Ascending aorta (tissue), 2 donors: ENCODE measurements around the gene MAN2A1. TPM values are rescaled to one million over a fixed set of nuclear protein-coding genes. Genes with fewer than 3 reads are reported as not detected.

ENCODE experiments used
- DNase-seq, 2 donors: peaks; one replicate each; pipeline ENCODE4 v3.0.0-alpha.2; 2019; ENCODE audit warnings: low spot score in 2 of 2
- H3K27ac ChIP-seq, 2 donors: fragments of 200-600 bp; sonication (generic); one replicate each; pipeline ENCODE4 v1.5.1; 2016 to 2017; ENCODE audit warnings: mild to moderate bottlenecking in 1 of 2
- H3K27me3 ChIP-seq: fragments of 200-600 bp; sonication (generic); one replicate; pipeline ENCODE4 v1.5.1; 2017
- H3K36me3 ChIP-seq, 2 donors: fragments of 200-600 bp; sonication (generic); one replicate each; pipeline ENCODE4 v1.5.1; 2016
- H3K4me1 ChIP-seq, 2 donors: fragments of 200-600 bp; sonication (generic); one replicate each; pipeline ENCODE4 v1.5.1; 2016 to 2017; ENCODE audit warnings: mild to moderate bottlenecking in 1 of 2
- H3K4me3 ChIP-seq, 2 donors: fragments of 200-600 bp; sonication (generic); one replicate each; pipeline ENCODE4 v1.5.1; 2016 to 2017; ENCODE audit warnings: mild to moderate bottlenecking in 1 of 2
- H3K9me3 ChIP-seq, 2 donors: fragments of 200-600 bp; sonication (generic); one replicate each; pipeline ENCODE4 v1.5.1; 2016
- CTCF ChIP-seq, 3 experiments: fragments of 200-600 bp in 2 of 3; fragments of 450-650 bp in 1 of 3; sonication (generic) in 2 of 3; IDR thresholded peaks; one replicate each; pipeline ENCODE4 v1.5.1; 2016 to 2019; ENCODE audit warnings: antibody characterized with exemption in 3 of 3, mild to moderate bottlenecking in 1 of 3, moderate library complexity in 1 of 3
- intact Hi-C: fragments of 100-400 bp; cut with DNase I; formaldehyde crosslinking; loops from one replicate; pipeline ENCODE4 v1.15.1; 2023
- total RNA-seq: library from RNA; depleted of rRNA; stranded (reverse); fragments of >200 nt; gene quantifications from one replicate; pipeline ENCODE4 v1.1.0, GENCODE V29; 2016

The MAN2A1 gene
- total RNA-seq, 1 donor from 2014 or later = 37.0 TPM

- no peaks in the 10 kb centered on the region for H3K9me3 ChIP-seq
- no peaks in the 10 kb centered on the region for H3K27me3 ChIP-seq
- H3K4me3 ChIP-seq = no peak overlapping the region
- H3K27ac ChIP-seq = no peak overlapping the region
- intact Hi-C loops = no loop called here
- H3K4me1 ChIP-seq = no peaks in the 10 kb centered on the region
- TF ChIP-seq CTCF (IDR thresholded peaks at IDR 0.05) = no peak
- H3K36me3 ChIP-seq = no peaks in the 10 kb centered on the region
- DNase-seq = no peak
Observed at GRCh38 chr5:109876030-109876725, 186.5 kb downstream of the MAN2A1 start.

GRCh38 chr5:109876941-109877669 is 187.4 kb downstream of the MAN2A1 start:
- Histone ChIP-seq H3K27ac (no peak overlapping the region), H3K4me3 (no peak overlapping the region), H3K9me3 (no peaks in the 10 kb centered on the region), H3K27me3 (no peaks in the 10 kb centered on the region), H3K36me3 (no peaks in the 10 kb centered on the region), H3K4me1 (no peaks in the 10 kb centered on the region)
- intact Hi-C loops = no loop called here
- no peak for DNase-seq
- TF ChIP-seq CTCF (IDR thresholded peaks at IDR 0.05) = no peak

GRCh38 chr5:109877670-109878045 is 187.9 kb downstream of the MAN2A1 start:
- Histone ChIP-seq H3K36me3 (no peaks in the 10 kb centered on the region), H3K4me3 (no peak overlapping the region), H3K4me1 (no peaks in the 10 kb centered on the region), H3K9me3 (no peaks in the 10 kb centered on the region), H3K27ac (no peak overlapping the region), H3K27me3 (no peaks in the 10 kb centered on the region)
- intact Hi-C loops = no loop called here
- DNase-seq = no peak
- TF ChIP-seq CTCF (IDR thresholded peaks at IDR 0.05) = no peak

- Histone ChIP-seq H3K27ac (no peak overlapping the region), H3K27me3 (no peaks in the 10 kb centered on the region), H3K9me3 (no peaks in the 10 kb centered on the region), H3K4me1 (no peaks in the 10 kb centered on the region), H3K36me3 (no peaks in the 10 kb centered on the region), H3K4me3 (no peak overlapping the region)
- DNase-seq = no peak
- intact Hi-C loops = no loop called here
- no peak for TF ChIP-seq CTCF (IDR thresholded peaks at IDR 0.05)
Observed at GRCh38 chr5:109878887-109879286, 189.2 kb downstream of the MAN2A1 start.

- no peaks in the 10 kb centered on the region for H3K27me3 ChIP-seq
- no peak overlapping the region for H3K27ac ChIP-seq
- no peaks in the 10 kb centered on the region for H3K9me3 ChIP-seq
- intact Hi-C loops = no loop called here
- no peak for DNase-seq
- no peaks in the 10 kb centered on the region for H3K36me3 ChIP-seq
- TF ChIP-seq CTCF (IDR thresholded peaks at IDR 0.05) = no peak
- no peaks in the 10 kb centered on the region for H3K4me1 ChIP-seq
- H3K4me3 ChIP-seq = no peak overlapping the region
Observed at GRCh38 chr5:109880907-109881685, 191.4 kb downstream of the MAN2A1 start.
